GM19395 (cell line): Measurements from ENCODE around the gene DYNLT4.
A peak's percentile ranks its signal among the peaks of the same experiment; 100 is the strongest.
"Not testable (repeated sequence)": the region's sequence is repeated elsewhere in the genome, so short reads cannot be mapped to it uniquely, and the experiment has no call there.

ENCODE experiments used
- ATAC-seq: cut with Tn5 transposase; IDR thresholded peaks from one replicate; pipeline ENCODE4 v1.9.1; 2021; ENCODE audit warnings: mild to moderate bottlenecking, moderate library complexity; ENCODE audit not compliant: unreplicated experiment

Gene DYNLT4

DNA sequence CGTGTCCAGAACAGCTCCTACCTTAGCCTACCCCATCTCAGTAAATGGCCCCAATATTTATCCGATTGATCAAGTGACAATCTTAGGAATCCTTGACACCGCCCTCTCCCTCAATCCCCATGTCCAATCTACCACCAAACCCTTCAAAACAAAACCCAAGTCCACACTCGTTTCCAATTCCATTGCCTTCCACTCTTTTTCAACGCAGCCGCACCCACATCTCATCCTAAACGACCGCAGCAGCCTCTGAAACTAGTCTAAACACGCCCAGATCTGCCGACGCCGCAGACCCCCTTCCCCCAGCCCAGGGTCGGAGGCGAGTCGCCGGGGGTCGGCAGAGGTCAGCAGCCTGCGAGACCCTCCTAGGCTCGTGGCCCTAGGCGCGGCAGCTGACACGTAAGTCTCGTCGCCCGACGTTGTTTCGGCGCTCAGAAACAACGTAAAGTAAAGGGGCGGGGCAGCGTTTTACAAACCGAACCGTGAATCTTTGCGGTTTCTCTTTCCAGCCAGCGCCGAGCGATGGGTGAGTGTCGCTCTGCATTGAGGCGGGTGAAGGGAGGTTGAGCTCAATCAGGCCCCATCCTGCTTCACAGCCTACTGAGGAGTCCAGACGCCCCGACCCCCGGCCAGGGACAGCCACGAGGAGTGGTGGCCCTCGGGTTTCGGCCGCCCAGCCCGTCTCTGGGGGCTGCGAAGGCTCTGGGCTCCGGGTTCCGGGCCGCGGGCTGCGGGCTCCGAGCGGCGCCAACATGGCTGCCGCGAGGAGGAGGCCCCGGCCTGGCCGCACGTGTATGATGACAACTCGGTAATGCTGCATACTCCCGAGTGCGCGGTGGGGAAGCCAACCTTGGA is 31.8 kb downstream of the DYNLT4 start, which contains the start of gene RPS8:
Gene RPS8, plus strand, starts transcription at position 463 of the 852 bp plus-strand sequence. Its CDS starts 57 bp downstream, at position 520.
- peak; percentile 86 for ATAC-seq

DNA sequence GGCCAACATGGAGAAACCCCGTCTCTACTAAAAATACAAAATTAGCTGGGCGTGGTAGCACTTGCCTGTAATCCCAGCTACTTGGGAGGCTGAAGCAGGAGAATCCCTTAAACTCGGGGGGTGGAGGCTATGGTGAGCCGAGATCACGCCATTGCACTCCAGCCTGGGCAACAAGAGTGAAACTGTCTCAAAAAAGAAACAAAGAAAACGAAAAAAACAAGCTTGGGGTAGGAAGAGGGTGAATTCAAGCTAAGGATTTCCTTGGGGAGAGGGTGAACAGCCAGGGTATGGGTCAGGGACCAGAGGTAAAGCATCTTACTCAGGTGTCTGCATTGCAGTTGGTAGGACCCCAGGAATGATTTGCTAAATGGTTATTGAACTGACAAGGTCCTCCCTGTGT is 40.7 kb downstream of the DYNLT4 start:
- ATAC-seq = not testable (repeated sequence)

DNA sequence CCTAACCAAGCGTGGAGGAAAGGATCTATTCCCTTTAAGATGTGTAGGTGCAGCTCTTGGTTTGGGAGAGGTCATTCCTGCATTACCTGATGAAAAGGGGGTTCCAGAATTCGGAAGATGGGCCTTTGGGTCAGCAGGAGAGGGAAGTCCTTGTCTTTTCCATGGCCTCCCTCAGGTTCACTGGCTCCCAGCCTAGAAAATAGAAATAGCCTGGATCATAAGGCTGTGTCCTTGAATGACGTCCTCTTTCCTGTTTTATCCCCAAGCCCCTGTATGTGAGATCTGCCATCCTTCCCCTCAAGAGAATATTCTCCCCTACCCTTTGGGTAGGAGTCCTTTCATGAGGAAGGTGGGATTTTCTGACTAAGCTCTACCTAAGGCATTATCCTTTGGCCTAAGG is 46.3 kb downstream of the DYNLT4 start:
- no peak for ATAC-seq

DNA sequence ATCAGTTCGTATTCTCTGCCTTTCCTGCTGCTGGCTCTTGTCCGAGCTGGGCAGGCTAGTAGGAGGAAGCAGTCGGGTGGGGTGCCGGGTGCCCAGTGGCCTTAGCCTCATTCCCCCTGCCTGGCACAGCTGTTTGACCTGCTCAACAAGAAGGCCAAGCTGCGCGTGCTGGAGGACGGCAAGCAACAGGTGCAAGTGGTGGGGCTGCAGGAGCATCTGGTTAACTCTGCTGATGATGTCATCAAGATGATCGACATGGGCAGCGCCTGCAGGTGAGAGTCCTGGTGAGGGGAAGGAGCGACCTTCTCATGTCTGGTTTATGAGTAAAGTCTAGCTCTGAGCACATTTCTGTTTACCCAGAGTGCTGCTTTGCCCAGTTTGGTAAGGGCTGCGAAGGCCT is 48.1 kb downstream of the DYNLT4 start:
- no peak for ATAC-seq

DNA sequence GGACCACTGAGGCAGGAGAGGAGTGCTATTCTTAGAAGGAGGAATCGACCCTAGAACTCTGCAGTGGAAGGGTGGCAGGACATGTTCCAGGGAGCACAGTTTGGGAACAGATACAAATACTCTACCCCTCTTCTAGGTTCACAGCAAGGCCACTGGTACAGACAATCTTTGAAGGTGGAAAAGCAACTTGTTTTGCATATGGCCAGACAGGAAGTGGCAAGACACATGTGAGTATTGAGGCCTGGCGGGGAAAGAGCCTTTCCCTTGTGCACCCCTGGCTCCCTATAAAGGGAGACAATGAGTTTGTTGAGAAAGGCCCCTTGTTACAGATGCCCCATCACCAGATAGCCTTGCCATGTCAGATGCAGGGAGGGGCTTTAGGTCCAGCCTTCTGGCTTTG is 49.7 kb downstream of the DYNLT4 start:
- ATAC-seq = no peak
